CD14-positive monocyte (primary cell): ENCODE data around the gene TSSK2. TPM values are rescaled to one million over a fixed set of nuclear protein-coding genes. Genes with fewer than 3 reads are reported as not detected.

Experiments used
- DNase-seq, 3 donors: peaks; one replicate each; pipeline ENCODE4 v3.0.0-alpha.2; 2011 to 2022
- H2AFZ ChIP-seq: 2 replicates; pipeline ENCODE4 v1.6.0; 2012; ENCODE audit warnings: mild to moderate bottlenecking, low read depth, low read length, inconsistent platforms; ENCODE audit not compliant: insufficient read depth, poor library complexity, severe bottlenecking
- H3K27ac ChIP-seq, 2 donors: 1 replicate in 1 of 2; 2 replicates in 1 of 2; pipeline ENCODE4 v1.5.1; 2012 to 2013; ENCODE audit warnings: low read length in 2 of 2, control low read depth in 1 of 2, inconsistent platforms in 1 of 2, low read depth in 1 of 2, mild to moderate bottlenecking in 1 of 2
- H3K27me3 ChIP-seq, 2 donors: one replicate each; pipeline versions ENCODE4 v1.6.0 to v1.6.1; 2011 to 2013; ENCODE audit warnings: low read length in 2 of 2; ENCODE audit not compliant: control insufficient read depth in 2 of 2, insufficient read depth in 2 of 2
- H3K36me3 ChIP-seq, 2 donors: replicated peaks in 1 of 2; 1 replicate in 1 of 2; 2 replicates in 1 of 2; pipeline versions ENCODE4 v1.5.1 to v1.6.1; 2012 to 2013; ENCODE audit warnings: low read length in 2 of 2, control low read depth in 1 of 2, inconsistent platforms in 1 of 2, mild to moderate bottlenecking in 1 of 2; ENCODE audit not compliant: insufficient read depth in 2 of 2, control insufficient read depth in 1 of 2
- H3K4me1 ChIP-seq, 2 donors: 1 replicate in 1 of 2; 2 replicates in 1 of 2; pipeline versions ENCODE4 v1.5.1 to v1.6.1; 2012 to 2013; ENCODE audit warnings: low read length in 2 of 2, control low read depth in 1 of 2, inconsistent platforms in 1 of 2, mild to moderate bottlenecking in 1 of 2, moderate library complexity in 1 of 2; ENCODE audit not compliant: insufficient read depth in 2 of 2, control insufficient read depth in 1 of 2
- H3K4me2 ChIP-seq: replicated peaks from 2 replicates; pipeline ENCODE3; 2012; ENCODE audit warnings: low read length, moderate library complexity, mild to moderate bottlenecking; ENCODE audit not compliant: poor library complexity, severe bottlenecking; ENCODE audit errors: extremely low read depth
- H3K4me3 ChIP-seq, 3 experiments: fragments of 200-600 bp in 1 of 3; sonication (generic) in 1 of 3; replicated peaks in 1 of 3; 1 replicate in 2 of 3; 2 replicates in 1 of 3; pipeline ENCODE4 v1.5.1; 2011 to 2013; ENCODE audit warnings: low read length in 3 of 3, mild to moderate bottlenecking in 3 of 3, control low read depth in 2 of 3, low read depth in 2 of 3, inconsistent platforms in 1 of 3, moderate library complexity in 1 of 3
- H3K79me2 ChIP-seq: 2 replicates; pipeline ENCODE4 v1.6.0; 2012; ENCODE audit warnings: mild to moderate bottlenecking, control low read depth, inconsistent platforms, low read length, moderate library complexity; ENCODE audit not compliant: insufficient read depth
- H3K9ac ChIP-seq: 2 replicates; pipeline ENCODE4 v1.6.0; 2017; ENCODE audit warnings: low read length, mild to moderate bottlenecking; ENCODE audit not compliant: insufficient read depth, poor library complexity, severe bottlenecking
- H3K9me3 ChIP-seq, 2 donors: replicated peaks in 1 of 2; 1 replicate in 1 of 2; 2 replicates in 1 of 2; pipeline versions ENCODE4 v1.5.1 to v1.6.1; 2012 to 2013; ENCODE audit warnings: low read length in 2 of 2, control low read depth in 1 of 2; ENCODE audit not compliant: control insufficient read depth in 1 of 2, insufficient read depth in 1 of 2
- H4K20me1 ChIP-seq: 2 replicates; pipeline ENCODE4 v1.6.0; 2012; ENCODE audit warnings: mild to moderate bottlenecking, low read length, control low read depth, moderate library complexity; ENCODE audit not compliant: insufficient read depth
- H3K27ac Mint-ChIP-seq, 7 donors: one replicate each; pipeline ENCODE4 v1.8.0; 2020; ENCODE audit warnings: mild to moderate bottlenecking in 7 of 7, mixed read lengths in 7 of 7, moderate library complexity in 6 of 7, inconsistent platforms in 2 of 7
- H3K27me3 Mint-ChIP-seq, 3 donors: one replicate each; pipeline ENCODE4 v1.8.0; 2021 to 2022; ENCODE audit warnings: low read depth in 3 of 3, mild to moderate bottlenecking in 3 of 3, mixed read lengths in 3 of 3, moderate library complexity in 3 of 3, inconsistent platforms in 1 of 3
- H3K36me3 Mint-ChIP-seq, 2 donors: one replicate each; pipeline ENCODE4 v1.8.0; 2020; ENCODE audit warnings: mixed read lengths in 2 of 2, inconsistent platforms in 1 of 2, mild to moderate bottlenecking in 1 of 2
- H3K4me1 Mint-ChIP-seq: one replicate; pipeline ENCODE4 v1.8.0; 2020; ENCODE audit warnings: mild to moderate bottlenecking, mixed read lengths
- H3K4me3 Mint-ChIP-seq, 2 donors: one replicate each; pipeline ENCODE4 v1.8.0; 2020; ENCODE audit warnings: mild to moderate bottlenecking in 2 of 2, mixed read lengths in 2 of 2, moderate library complexity in 1 of 2
- H3K9me3 Mint-ChIP-seq, 7 donors: one replicate each; pipeline ENCODE4 v1.8.0; 2020 to 2022; ENCODE audit warnings: mixed read lengths in 7 of 7, mild to moderate bottlenecking in 6 of 7, moderate library complexity in 6 of 7, inconsistent platforms in 2 of 7
- CTCF ChIP-seq: fragments of 200-600 bp; IDR thresholded peaks from one replicate; pipeline ENCODE4 v1.8.0; 2022; ENCODE audit warnings: antibody characterized with exemption, mild to moderate bottlenecking
- WGBS: methylation state at CpG from one replicate; pipeline ENCODE4 v1.1.5; 2013; ENCODE audit warnings: missing lambda C conversion rate; ENCODE audit not compliant: insufficient coverage; 5-methylcytosine and 5-hydroxymethylcytosine counted together
- intact Hi-C, 2 donors: fragments of 100-400 bp; cut with micrococcal nuclease; formaldehyde crosslinking; loops; one replicate each; pipeline versions ENCODE4 v1.15.0 to v1.15.1; 2023
- polyA plus RNA-seq, 3 donors: library from polyadenylated mRNA; depleted of rRNA in 1 of 3; unstranded in 2 of 3; stranded (reverse) in 1 of 3; fragments of 300-500 nt in 2 of 3; fragments of >200 nt in 1 of 3; fragmentation: Illumina TruSeq in 2 of 3; gene quantifications; 1 replicate in 2 of 3; 2 replicates in 1 of 3; pipeline ENCODE4 v1.2.3, GENCODE V29; 2012 to 2021

TSSK2 gene
- polyA plus RNA-seq, 3 donors, result 0.04 TPM; not detected in 2

GRCh38 chr22:19114984-19115552 is 16.0 kb upstream of the TSSK2 start:
- WGBS, result 90% methylated on average over 1 of the region's 4 CpGs
- peak overlapping the region; percentile 50 to 88 (median 78) for H3K27ac Mint-ChIP-seq
- peaks cover 100% of the 10 kb centered on the region for H3K79me2 ChIP-seq
- H4K20me1 ChIP-seq, result peaks cover 77% of the 10 kb centered on the region
- H3K9ac ChIP-seq, result no peak overlapping the region
- peaks cover 0 to 4% (median 1%) of the 10 kb centered on the region in 3 donors for H3K27me3 Mint-ChIP-seq
- H3K4me3 Mint-ChIP-seq, result no peak overlapping the region
- intact Hi-C loops, result no loop called here
- no peak for TF ChIP-seq CTCF
- no peaks in the 10 kb centered on the region for H3K9me3 Mint-ChIP-seq
- no peak for DNase-seq
- peak overlapping the region; percentile 4 to 71 for H3K27ac ChIP-seq
- H3K4me3 ChIP-seq, result no peak overlapping the region
- peaks cover 87% of the 10 kb centered on the region for H3K4me1 Mint-ChIP-seq
- H3K4me2 ChIP-seq, result no peak overlapping the region
- H2AFZ ChIP-seq, result no peak overlapping the region
- peaks cover 80 to 82% of the 10 kb centered on the region in 2 donors for H3K4me1 ChIP-seq
- no peaks in the 10 kb centered on the region for H3K9me3 ChIP-seq
- H3K36me3 Mint-ChIP-seq, result peaks cover 22 to 44% of the 10 kb centered on the region in 2 donors
- no peaks in the 10 kb centered on the region for H3K27me3 ChIP-seq
- H3K36me3 ChIP-seq, result peaks cover 2 to 38% of the 10 kb centered on the region in 2 donors

- Histone ChIP-seq H3K27ac (peak overlapping the region; percentile 4 to 71), H4K20me1 (peaks cover 82% of the 10 kb centered on the region), H3K27me3 (no peaks in the 10 kb centered on the region), H3K79me2 (peaks cover 100% of the 10 kb centered on the region), H2AFZ (no peak overlapping the region), H3K4me2 (no peak overlapping the region), H3K4me1 (peaks cover 80 to 82% of the 10 kb centered on the region in 2 donors), H3K9ac (no peak overlapping the region), H3K36me3 (peaks cover 2 to 38% of the 10 kb centered on the region in 2 donors), H3K4me3 (no peak overlapping the region), H3K9me3 (no peaks in the 10 kb centered on the region)
- H3K4me3 Mint-ChIP-seq, result no peak overlapping the region
- peaks cover 89% of the 10 kb centered on the region for H3K4me1 Mint-ChIP-seq
- intact Hi-C loops, result no loop called here
- peaks cover 0 to 6% (median 1%) of the 10 kb centered on the region in 3 donors for H3K27me3 Mint-ChIP-seq
- no peak for TF ChIP-seq CTCF
- DNase-seq, result no peak
- H3K9me3 Mint-ChIP-seq, result no peaks in the 10 kb centered on the region
- H3K36me3 Mint-ChIP-seq, result peaks cover 22 to 50% of the 10 kb centered on the region in 2 donors
- WGBS, result 67% methylated on average over 4 of the region's 4 CpGs
- H3K27ac Mint-ChIP-seq, result peak overlapping the region; percentile 53 to 88 (median 73)
These were observed 15.5 kb upstream of the TSSK2 start for GRCh38 chr22:19115628-19116027.
